HG02623 (cell line): ENCODE data around the gene DLX3.

Experiments
- ATAC-seq: cut with Tn5 transposase; IDR thresholded peaks from one replicate; pipeline ENCODE4 v1.9.1; 2021; ENCODE audit warnings: moderate library complexity; ENCODE audit not compliant: unreplicated experiment

DLX3 gene

DNA sequence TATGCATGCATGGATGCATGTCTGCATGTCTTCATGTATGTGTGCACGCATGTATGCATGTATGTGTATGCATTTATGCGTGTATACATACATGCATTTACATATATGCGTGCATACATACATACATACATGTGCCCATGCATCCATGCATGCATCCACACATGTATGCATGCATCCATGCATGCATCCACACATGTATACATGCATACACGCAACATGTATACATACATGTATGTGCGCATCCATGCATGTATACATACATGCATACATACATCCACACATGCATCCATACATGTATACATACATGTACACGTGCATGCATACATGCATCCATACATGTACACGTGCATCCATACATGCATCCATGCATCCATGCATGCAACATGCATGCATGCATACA is 29.8 kb upstream of the DLX3 start:
- ATAC-seq, result no peak

DNA sequence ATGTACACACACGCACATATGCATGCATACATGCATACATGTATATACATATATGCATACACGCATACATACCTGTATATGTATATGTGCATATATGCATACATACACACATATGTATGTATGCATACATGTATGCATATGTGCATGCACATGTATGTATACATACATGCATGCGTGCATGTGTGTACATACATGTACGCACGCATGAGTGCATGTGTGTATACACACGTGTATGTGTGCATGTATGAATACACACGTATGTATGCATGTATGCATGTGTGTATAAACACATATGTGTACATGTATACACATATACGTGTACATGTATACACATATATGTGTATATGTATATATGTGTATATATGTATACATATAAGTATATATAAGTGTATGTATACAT is 28.5 kb upstream of the DLX3 start:
- ATAC-seq, result no peak

DNA sequence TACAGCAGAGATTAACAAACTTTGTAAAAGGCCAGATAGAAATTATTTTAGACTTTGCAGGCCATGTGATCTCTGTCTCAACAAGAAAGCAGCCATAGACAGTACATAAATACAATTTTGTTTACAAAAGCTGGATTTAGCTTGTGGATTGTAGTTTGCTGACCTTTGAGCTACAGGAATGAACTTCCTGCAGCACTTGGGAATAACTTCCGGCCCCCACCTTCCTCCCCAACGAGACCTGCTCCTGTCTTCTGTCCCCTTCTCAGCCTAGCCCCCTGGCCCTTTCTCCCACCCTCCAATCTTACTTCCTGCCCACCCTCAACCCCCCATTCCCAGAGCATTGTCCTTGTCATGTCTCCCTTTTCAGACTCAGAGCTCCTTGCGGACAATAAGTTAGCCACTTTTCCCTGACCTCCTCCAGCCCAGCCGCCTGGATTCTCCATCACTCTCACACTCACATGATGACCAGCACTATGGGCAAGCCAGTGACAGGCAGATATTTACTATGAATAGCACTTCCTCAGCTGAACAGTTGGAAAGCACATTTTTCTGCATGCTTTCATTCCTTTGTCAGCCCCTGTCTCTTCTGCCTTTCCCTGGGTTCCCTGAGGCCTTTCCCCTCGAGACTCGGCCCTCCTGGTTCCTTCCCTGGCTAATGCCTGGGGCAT is 27.6 kb upstream of the DLX3 start:
- no peak for ATAC-seq

DNA sequence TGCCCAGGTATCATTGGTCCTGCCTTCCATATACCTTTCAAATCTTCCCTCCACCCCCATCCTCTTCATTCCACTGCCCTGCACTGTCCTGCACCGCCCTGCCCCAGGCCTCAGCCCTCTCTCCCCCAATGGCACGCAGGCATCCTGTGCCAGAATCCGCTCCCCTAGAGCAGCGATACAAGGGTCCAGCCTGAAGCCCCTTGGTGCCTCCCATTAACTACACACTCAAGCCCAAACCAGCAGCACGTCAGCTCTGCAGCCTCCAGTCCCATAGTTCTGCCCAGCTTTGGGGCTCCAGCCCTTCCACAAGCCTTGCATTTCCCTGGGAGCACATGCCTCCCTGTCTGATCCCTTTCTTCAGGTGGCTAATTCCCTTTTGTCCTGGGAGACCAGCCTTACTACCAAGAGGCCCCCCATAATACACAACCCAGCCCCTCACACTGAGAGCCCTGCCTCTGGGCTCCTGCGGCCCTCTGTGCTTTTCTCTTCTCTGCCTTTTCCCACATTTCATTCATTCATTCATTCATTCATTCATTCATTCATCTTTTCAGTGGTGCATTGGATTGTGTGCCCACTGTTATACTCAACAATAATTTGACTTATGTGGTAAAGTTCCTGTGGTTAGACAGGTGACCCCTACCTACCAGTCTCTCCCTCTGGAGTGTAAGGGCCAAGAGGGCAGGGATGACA is 26.8 kb upstream of the DLX3 start:
- no peak for ATAC-seq

DNA sequence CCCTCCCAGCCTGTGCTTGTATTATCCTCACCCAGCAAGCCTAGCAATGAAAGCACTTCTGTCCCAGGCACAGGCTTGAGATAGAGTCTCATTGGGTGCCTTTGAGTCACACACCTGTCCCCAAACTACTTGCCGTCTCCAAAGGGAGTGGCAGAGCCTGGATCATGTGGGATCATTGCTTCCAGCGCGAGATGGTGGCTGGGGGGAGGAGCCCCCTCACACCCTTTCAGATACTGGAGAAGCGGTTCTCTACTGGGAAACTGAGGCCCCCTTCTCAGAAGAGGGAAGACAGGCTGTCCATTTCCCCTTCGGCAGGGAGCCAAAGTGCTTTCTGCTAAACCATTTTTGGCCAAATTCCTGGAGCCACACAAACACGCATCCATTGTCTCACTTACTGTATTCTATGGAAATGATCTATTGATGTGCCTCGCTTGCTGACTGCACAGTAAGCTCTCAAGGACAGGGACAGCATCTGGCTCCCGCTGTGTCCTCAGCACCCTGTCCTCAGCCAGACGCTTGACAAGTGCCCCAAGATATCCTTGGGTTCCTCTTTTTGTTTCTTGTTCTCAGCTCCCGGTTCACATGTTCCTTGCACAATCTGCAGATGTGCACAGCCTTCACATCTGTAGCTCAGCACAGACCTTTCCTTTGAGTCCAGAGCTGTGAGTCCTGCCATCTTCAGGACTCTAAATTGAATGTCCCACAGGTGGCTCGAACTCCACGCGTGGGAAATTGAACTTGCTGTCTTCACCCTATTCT is 26.0 kb upstream of the DLX3 start:
- no peak for ATAC-seq

DNA sequence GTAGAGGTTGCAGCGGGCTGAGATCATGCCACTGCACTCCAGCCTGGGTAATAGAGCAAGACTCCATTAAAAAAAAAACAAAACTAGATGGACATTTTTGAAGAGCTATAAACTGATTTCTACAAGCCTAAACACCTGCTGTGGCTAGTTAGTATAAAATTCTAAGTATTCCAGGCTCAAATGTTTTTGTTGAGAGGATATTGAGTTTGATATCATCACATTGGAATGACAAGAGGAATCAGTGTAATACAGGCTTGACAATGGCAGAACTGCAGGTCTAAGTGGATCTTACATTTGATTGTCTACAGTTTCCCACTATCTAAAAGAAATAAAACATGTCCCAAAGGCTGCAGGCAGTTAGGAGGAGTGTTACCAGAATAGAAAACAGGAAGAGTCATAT is 23.9 kb upstream of the DLX3 start:
- ATAC-seq, result no peak

DNA sequence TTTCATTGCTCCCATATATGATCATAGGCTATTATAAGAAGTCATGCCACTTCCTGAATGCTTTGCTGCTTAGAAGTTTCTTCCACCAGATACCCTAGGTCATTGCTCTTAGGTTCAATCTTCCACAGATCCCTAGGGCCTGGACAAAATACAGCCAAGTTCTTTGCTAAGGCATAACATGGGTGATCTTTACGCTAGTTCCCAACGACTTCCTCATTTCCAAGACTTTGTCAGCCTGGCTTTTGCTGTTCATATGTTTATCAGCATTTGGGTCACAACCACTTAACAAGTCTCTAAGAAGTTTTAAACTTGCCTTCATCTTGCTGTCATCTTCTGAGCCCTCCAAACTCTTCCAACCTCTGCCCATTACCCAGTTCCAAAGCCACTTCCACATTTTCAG is 20.1 kb upstream of the DLX3 start:
- no peak for ATAC-seq

DNA sequence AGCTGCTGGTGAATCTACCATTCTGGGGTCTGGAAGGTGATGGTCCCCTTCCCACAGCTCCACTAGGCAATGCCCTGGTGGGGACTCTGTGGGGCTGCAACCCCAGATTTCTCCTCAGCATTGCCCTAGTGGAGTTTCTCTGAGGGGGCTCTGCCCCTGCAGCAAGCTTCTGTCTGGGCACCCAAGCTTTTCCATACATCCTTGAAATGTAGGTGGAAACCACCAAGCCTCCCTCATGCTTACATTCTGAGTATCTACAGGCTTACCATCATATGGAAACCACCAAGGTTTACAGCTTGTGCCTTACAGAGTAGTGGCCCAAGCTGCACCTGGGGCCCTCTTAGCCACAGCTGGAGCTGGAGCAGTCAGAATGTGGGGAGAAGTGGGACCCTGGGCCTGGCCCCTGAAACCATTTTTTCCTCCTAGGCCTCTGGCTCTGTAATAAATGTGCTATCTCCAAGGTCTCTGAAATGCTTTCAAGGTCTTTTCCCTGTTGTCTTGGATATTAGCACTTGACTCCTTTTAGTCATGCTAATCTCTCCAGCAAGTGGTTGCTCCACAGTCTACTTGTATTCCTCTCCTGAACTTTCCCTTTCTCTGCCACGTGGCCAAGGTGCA is 19.6 kb upstream of the DLX3 start:
- no peak for ATAC-seq

DNA sequence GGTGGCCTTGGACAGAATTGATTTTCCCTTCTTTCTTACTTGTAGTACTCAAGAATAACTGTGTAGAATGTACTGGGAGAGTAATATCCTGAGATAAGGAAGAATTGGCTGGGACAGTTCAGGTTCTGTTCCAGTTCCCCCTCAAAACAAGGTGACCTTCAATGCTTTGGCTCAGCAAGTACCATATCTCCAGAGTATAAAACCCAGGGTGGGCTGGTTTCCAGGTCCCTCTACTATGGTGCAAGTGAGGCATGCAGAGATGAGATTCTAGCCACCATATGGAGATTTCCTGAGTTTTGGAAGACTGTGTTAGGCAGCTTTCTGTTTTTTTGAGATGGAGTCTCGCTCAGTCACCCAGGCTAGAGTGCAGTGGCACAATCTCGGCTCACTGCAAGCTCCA is 18.1 kb upstream of the DLX3 start:
- no peak for ATAC-seq

DNA sequence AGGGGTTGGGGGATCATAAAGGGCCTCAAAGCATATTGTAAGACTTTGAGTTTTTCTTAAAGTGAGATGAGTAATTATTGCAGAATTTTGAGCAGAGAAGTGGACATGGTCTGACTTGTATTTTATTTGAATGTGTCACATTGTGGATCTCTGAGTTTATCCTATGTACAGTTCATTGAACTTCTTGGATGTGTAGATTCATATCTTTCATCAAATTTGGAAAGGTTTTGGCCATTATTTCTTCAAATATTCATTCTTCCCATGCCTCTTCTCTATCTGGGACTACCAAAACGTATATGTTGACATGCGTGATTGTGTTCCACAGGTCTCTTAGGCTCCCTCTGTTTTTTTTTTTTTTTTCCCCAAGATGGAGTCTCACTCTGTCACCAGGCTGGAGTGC is 14.3 kb upstream of the DLX3 start:
- no peak for ATAC-seq

DNA sequence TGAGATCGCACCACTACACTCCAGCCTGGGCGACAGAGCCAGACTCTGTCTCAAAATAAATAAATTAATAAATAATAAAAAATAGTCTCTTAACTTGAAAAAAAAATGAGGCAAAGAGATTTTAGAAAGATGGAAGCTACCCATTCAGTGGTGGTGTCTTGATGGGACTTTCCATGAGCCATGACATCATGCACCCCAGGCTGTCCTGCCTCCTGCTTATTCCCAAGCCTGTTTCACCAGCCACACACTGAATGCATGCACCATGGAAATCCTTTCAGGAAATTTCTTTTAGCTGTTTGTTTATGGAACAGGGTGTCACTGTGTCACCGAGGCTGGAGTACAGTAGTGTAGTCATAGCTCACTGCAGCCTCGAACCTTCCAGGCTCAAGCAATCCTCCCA is 8.9 kb upstream of the DLX3 start:
- no peak for ATAC-seq

DNA sequence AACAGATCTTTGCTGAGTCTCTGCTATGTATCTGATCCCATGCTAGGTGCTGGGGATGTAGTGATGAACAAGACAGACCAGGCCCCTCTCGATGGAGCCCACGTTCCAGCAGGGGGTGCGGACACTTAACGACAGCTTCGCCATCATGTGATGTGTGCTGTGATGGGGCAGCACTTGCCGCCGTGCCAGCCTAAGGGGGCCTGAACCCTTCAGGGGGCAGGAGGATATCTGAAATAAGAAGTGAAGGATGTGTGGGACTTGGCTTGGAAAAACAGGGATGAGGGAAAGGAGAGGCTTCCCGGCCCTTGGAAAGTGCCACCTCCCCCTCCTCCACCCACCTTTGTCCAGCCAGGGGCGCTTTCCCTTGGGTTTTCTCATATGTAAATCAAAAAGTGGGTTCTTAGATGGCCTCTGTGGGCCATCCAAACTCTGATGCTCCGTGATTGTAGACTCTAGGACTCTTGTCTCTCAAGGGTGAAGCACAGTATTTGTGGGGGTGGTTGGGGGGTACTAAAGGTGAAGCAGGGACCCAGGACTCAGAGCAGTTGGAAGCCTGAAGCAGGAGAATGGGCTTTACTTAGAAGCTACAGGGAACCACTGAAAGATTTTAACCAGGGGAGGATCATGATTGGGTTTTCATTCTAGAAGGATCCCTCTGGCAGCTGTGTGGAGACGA is 4.0 kb upstream of the DLX3 start:
- ATAC-seq, result no peak

DNA sequence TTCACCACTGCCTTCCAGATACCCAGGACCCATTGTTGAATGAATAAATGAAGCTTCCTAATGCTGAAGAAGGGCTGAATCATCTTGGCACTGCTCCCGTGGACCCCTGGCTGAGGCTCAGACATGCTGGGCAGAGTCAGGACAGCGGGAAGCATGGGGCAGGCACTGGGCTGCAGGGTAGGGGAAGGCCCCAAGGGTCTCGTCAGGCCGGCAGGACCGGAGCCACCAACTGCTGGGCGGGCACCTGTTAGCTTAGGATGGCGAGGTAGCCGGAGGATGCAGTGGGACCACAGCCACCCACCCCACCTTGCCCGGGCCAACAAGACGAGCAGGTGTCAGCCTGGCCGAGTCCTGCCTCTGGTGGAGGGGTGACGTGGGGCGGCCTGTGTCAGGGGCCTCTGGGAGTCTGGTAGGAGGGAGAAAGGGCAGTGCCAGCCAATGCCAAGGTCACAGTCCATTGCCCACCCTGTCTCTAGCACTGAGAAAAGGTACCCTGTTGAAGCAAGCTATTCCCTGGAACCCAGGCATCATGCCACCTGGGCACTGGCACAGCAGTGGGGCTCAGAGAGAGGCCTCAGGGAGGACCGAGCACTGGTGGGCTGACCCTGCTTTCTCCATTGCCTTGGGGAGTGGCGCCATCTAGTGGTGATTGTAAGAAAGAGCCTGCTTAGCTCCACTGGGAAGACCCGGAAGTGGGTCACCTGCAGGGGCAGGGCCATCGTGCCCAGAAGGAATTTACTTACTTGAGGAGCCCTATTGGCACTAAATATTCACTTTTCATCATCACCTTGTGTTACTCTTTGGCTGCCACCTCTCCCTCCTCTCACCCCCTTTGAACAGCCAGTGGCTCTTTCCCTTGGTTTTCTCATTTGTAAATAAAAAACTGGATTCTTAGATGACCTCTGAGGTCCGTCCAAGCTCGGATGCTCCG is 3.0 kb upstream of the DLX3 start:
- ATAC-seq, result no peak

DNA sequence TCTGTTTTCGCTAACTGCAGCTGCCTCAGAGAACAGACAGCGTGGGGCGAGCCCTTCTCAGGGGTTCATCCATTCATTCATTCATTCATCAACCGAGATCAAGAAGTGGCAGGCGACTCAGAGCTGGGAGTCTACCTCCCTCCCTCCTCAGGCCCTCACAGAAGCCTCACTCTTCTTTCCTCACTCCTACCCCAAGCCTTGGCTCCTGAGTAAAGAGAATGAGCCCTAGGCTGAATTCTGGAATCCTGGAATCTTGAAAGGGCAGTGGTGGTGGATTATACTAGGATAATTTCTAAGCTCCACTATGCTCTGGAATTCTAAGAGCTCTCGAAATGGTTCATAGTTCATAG is 2.3 kb upstream of the DLX3 start:
- no peak for ATAC-seq

DNA sequence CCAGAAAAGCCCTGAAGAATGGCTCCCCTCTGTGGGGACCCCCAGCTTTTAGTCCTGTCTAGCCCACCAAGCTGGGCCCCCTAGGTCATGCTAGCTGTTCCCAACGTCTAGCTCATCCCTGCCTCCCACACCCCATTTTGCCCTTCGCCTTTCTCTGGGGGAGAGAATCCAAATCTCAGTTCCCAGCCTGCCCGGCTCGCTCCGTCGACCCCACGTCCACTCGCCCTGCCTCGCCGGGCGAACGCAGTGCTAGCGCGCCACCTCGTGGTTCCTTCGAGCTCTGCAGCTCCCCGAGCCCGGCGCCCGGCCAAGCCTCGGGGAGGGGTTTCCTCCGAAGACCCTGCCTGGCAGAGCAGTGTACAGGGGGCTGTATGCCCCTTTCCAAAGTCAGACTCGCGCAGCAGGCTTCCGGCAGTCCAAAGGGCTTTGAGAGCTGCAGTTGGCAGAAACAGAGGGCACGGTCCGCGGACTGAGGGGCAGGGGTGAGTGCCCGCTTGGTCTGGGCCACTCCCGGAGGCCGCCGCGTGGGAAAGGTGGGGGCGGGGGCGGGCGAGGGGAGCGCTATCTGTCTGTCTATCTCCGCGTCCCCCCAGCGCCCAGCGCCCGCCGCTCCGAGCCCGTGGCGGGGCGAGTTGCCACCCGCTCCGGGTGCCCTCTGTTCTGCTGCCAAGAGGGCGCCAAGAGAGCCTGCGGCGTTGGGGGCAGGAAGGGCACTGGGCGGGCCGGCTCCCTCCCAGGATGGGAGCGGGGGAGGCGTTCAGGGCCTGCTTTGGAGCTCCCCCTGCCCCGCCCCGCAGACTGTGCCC is 1.7 kb upstream of the DLX3 start:
- ATAC-seq, result no peak

DNA sequence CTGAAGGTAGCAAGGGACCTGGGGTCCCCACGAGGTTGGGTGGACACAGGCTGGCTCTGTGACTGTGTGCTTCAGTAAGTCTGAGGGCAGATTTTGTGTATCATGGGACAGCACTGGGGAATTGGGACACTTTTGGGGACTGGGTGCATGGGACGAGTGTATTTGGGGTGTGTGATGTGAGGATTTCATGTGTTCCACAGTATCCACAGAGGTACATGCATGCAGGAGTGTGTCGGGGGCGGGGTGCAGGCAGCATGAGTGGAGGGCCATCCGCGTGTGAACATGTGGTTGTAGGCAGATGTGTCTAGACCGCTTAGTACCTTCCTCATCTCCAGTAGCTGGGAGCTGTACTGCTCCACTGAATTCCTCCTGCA is 1.1 kb upstream of the DLX3 start:
- ATAC-seq, result no peak

DNA sequence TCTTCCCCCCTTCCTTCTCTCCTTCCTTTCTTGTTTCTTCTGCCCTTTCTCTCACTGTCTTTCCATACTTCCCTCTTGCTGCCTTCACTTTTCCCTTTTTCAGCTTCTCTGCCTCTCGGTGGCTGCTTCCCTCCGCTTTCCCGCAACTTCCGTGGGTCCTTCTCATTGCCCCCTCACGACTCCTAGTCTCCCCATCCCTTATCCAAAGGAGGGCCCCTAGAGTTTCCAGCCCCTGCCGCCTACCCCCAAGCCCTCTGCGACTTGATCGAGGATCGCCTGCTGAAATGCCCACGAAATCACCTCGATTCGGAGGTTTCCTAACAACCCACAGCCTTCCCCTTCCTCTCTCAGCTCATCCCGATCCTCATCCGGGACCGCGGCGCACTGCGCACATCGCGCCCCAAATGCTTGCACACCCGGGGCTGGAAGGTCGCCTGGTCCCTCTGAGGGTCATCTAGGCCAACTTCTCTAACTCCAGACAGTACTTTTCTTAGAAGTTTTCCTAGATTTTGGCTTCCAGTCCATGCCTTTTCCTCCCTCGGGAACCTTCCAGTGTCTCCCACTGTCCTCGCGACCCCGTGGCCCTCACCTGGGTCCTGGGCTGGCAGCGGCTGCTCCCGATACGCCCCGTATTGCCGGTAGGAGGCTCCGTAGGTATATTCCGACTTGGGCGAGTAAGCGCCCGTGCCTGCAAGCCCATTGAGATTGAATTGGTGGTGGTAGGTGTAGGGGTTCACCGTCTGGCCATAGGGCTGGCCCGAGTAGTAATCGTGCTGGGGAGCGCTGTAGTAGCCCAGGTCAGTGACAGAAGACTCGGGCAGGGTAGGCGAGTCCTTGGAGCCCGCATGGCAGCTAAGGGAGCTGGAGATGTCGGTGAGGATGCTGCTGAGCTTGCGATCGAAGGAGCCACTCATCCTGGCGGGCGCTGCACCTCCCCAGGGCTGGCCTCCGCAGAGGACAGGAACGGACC is 654 bp downstream of the DLX3 start:
- no peak for ATAC-seq

DNA sequence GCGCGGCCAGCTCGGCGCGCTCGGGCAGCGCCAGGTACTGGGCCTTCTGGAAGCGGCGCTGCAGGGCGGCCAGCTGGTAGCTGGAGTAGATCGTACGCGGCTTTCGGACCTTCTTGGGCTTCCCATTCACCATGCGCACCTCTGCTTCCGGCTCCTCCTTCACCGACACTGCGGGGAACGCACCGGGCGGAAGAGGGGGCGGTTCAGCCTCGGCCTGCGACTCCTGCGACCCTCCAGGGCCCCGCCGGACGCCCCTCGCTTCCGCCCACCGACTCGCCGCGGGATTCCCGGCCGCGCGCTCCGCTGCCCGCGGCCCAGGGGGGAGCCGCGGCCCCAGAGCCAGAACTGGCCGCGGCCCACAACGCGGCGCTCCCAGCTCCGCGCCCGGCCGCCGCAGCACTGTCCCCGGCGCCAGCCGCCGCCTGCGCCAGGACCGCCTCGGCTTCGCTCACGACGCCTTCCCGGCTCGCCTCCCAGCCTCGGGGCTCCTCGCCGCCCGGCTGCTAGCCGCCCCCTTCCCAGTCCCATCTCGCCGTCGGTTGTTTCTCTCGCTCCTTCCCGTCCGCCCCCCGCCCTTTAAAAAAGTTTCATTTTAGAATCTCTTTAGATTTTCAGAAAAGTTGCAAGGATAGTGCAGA is 1.5 kb downstream of the DLX3 start:
- ATAC-seq, result no peak
